Keratinocyte (primary cell): ENCODE results near the gene HHIPL1.

ENCODE experiments used
- EZH2 ChIP-seq: IDR thresholded peaks from one replicate; pipeline ENCODE4 v1.6.1; 2012; ENCODE audit warnings: inconsistent platforms, mild to moderate bottlenecking, low read length, moderate library complexity
- TF ChIP-seq, protein P1 (sequence below), 3 experiments: IDR thresholded peaks in 1 of 3; conservative IDR thresholded peaks in 1 of 3; optimal IDR thresholded peaks in 1 of 3; 2 replicates in 2 of 3; 3 replicates in 1 of 3; pipeline versions ENCODE3 to v1.5.1; 2011; ENCODE audit warnings: low read length in 3 of 3, mild to moderate bottlenecking in 3 of 3, moderate library complexity in 2 of 3, control low read depth in 1 of 3, inconsistent platforms in 1 of 3; ENCODE audit not compliant: insufficient read depth in 2 of 3; ENCODE audit errors: extremely low read depth in 1 of 3

DNA sequence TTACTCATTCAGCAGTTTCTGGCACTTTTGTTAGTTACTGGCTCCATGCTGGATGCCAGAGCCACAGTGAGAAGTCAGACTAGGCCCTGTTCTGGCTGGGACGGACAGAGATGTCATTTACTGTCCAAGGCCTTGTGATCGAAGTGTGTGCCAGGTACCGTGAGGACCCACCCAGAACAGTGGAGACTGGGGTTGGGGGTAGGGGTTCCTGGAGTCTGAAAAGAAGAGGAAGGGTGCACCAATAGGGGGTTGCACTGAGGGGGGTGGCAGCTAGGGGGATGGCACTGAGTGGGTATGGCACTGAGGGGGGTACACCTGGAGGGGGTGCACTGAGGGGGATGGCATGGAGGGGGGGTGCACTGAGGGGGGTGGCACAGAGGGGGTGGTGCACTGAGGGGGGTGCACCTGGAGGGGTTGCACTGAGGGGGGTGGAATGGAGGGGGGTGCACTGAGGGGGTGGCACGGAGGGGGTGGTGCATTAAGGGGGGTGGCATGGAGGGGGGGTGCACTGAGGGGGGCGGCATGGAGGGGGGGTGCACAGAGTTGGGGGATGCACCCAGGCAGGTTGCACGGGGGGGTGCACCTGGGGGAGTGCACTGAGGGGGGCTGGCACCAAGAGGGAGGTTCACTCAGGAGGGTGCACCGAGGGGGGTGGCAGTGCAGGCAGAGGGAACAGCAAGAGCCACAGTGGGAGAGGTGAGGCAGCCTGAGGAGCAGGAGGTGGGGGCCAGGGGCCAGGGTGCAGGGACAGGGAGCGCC is 28.6 kb downstream of the HHIPL1 start:
- no peak for TF ChIP-seq EZH2
- TF ChIP-seq, protein P1, sequence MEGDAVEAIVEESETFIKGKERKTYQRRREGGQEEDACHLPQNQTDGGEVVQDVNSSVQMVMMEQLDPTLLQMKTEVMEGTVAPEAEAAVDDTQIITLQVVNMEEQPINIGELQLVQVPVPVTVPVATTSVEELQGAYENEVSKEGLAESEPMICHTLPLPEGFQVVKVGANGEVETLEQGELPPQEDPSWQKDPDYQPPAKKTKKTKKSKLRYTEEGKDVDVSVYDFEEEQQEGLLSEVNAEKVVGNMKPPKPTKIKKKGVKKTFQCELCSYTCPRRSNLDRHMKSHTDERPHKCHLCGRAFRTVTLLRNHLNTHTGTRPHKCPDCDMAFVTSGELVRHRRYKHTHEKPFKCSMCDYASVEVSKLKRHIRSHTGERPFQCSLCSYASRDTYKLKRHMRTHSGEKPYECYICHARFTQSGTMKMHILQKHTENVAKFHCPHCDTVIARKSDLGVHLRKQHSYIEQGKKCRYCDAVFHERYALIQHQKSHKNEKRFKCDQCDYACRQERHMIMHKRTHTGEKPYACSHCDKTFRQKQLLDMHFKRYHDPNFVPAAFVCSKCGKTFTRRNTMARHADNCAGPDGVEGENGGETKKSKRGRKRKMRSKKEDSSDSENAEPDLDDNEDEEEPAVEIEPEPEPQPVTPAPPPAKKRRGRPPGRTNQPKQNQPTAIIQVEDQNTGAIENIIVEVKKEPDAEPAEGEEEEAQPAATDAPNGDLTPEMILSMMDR (optimal IDR thresholded peaks at IDR 0.05 in 1 of 3, IDR thresholded peaks at IDR 0.05 in 1 of 3, conservative IDR thresholded peaks at IDR 0.05 in 1 of 3; ENCODE audit: extremely low read depth in 1 of 3, insufficient read depth in 2 of 3, low read length in 3 of 3) = no peak
